Brain microvascular endothelial cell (primary cell): ENCODE measurements around the gene RAPGEF4.

Source experiments
- DNase-seq: peaks from one replicate; pipeline ENCODE4 v3.0.0-alpha.2; 2020
- H3K27ac ChIP-seq: fragments of 250-450 bp; sonication (Bioruptor Pico); 2 replicates; pipeline ENCODE4 v1.5.1; 2020; ENCODE audit warnings: mild to moderate bottlenecking, moderate library complexity
- H3K27me3 ChIP-seq: fragments of 250-450 bp; sonication (Bioruptor Pico); replicated peaks from 2 replicates; pipeline ENCODE4 v1.5.1; 2020; ENCODE audit warnings: mild to moderate bottlenecking
- H3K36me3 ChIP-seq: fragments of 250-450 bp; sonication (Bioruptor Pico); replicated peaks from 2 replicates; pipeline ENCODE4 v1.5.1; 2020; ENCODE audit warnings: mild to moderate bottlenecking
- H3K4me3 ChIP-seq: 2 replicates; pipeline ENCODE4 v1.5.1; 2011; ENCODE audit warnings: low read depth, mild to moderate bottlenecking, control low read depth, low read length, moderate library complexity
- in situ Hi-C: cut with HindIII; loops from 2 replicates; pipeline ENCODE4 v1.10.0; 2017; ENCODE audit warnings: low sequenced_read_pairs, low pct_ligation_motif_present
- TF ChIP-seq, protein P1 (sequence below): IDR thresholded peaks from 2 replicates; pipeline ENCODE4 v1.5.1; 2011; ENCODE audit warnings: low read depth, mild to moderate bottlenecking, moderate library complexity, low read length, control low read depth, inconsistent platforms; ENCODE audit errors: missing control alignments

RAPGEF4 gene

DNA sequence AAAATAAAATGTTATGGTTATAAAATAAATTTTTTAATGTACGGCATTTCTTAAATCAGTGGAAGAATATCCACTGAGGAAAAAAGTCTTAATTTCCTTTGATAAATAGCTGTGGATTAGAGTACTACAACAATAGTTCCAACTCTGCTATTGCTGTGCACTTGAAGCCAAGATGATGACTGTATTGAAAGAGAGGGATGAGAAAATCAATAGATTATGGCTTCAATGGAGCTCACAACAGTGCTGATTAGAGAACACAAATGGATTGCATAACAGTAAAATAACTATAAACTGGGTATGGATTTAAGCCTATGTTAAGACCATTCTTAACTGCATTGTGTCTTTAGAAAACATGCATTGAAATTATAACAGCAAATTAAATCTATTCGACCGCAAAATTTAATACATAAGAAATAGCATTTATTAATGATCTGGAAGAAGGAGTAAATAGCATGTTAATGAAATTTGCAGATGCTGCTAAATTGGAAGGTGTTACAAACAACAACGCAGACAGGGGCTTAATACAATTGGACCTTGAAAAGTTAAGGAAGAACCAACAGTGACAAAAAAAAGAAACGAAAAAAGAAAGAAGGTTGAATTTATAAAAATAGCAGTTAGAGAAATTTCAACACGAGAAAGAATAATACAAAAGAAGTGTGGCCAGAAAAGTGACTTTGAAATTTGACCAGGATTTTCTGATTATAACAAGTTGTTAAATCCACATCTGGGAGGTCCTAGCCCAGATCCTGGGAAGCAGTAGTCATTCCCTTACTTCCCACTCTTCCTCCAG, 331.4 kb downstream of the RAPGEF4 start:
- in situ Hi-C loops: no loop called here
- H3K36me3 ChIP-seq: no peaks in the 10 kb centered on the region
- TF ChIP-seq, protein P1, sequence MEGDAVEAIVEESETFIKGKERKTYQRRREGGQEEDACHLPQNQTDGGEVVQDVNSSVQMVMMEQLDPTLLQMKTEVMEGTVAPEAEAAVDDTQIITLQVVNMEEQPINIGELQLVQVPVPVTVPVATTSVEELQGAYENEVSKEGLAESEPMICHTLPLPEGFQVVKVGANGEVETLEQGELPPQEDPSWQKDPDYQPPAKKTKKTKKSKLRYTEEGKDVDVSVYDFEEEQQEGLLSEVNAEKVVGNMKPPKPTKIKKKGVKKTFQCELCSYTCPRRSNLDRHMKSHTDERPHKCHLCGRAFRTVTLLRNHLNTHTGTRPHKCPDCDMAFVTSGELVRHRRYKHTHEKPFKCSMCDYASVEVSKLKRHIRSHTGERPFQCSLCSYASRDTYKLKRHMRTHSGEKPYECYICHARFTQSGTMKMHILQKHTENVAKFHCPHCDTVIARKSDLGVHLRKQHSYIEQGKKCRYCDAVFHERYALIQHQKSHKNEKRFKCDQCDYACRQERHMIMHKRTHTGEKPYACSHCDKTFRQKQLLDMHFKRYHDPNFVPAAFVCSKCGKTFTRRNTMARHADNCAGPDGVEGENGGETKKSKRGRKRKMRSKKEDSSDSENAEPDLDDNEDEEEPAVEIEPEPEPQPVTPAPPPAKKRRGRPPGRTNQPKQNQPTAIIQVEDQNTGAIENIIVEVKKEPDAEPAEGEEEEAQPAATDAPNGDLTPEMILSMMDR: no peak
- DNase-seq: no peak
- no peak overlapping the region for H3K27ac ChIP-seq
- no peak overlapping the region for H3K4me3 ChIP-seq
- H3K27me3 ChIP-seq: no peaks in the 10 kb centered on the region

DNA sequence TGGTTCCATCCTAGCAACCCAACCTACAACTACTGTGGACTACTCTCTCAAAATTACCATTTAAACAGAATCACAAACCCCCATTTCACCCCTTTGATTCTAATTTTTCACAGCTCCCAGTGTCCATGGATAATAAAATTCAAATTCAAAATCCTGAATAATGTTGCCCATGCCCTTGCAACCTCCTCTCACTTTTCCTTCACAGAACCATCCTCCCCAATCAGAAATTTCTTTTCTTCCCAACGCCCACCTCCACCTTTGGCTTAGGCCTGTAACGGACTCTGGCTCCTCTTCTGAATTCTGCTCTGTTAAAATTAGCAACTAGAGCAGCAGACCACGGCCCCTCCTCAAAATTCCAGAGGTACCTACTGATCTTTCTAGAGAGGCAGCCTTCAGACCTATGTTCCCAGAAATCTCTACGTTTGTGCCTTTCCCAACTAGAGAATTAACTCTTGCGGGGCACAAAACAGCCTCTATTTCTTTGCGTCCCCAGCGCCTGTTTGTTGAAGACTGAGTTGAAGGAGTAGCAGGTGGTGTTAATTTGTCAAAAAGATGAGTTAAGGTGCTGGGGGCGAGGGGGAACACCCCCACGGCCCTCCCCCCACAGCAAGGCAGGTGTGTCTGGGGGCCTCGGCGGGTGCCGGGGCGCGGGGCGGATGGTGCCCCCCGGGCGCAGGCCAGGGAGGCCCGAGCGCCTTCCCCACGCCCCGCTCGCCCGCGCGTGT, 339.6 kb downstream of the RAPGEF4 start:
- DNase-seq: no peak
- in situ Hi-C loops: no loop called here
- Histone ChIP-seq H3K27ac (peak overlapping the region; percentile 95), H3K4me3 (peak overlapping the region; percentile 78), H3K36me3 (no peaks in the 10 kb centered on the region), H3K27me3 (no peaks in the 10 kb centered on the region)
- TF ChIP-seq, protein P1: no peak

DNA sequence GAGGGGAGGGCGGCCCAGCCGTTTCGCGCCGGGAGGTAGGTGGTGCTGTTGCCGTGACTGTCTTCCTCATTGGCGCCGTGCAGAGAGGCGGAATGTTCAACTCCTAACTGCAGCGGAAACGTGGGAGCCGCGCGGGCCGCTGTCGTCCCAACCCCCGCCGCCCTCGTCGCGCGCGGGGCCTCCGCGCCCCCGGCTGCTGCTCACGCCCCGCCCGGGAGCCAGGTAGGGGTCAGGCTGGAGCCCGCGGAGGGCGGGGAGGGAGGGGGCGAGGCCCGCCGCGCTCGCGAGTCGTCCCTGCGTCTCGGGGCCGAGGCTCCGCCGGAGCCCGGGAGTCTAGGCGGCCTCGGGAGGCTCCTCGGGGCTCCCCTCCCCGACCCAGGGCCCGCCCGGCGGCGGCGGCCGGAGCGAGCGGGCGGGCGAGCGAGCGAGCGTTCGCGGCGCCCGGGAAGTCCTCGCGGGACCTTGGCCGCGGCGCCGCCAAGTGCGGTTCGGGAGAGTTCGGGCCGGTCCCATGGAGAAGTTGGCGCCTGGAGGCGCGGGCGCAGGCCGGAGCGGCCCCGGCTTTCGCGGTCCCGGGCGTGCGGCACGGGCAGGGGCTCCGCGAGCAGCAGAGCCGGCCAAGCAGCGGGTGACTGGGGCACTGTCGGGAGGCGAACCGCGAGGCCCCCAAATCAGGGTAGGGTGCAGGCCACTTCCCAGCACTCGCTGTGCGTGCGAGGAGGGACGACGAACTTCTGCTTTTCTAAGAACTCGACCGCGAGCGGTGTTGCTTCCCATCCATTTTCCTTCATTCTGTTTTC, 340.3 kb downstream of the RAPGEF4 start, which contains the start of gene MAP3K20:
Gene MAP3K20, plus strand, starts transcription at position 66 of the 800 bp plus-strand sequence. CDS start 15,186 bp downstream, outside the sequence.
- H3K36me3 ChIP-seq: no peaks in the 10 kb centered on the region
- peak within 1 kb of the TSS; percentile 78 for H3K4me3 ChIP-seq
- H3K27me3 ChIP-seq: no peaks in the 10 kb centered on the region
- in situ Hi-C loops: no loop called here
- TF ChIP-seq, protein P1: peak; percentile 58
- H3K27ac ChIP-seq: peak within 1 kb of the TSS; percentile 95
- DNase-seq: no peak

- in situ Hi-C loops: no loop called here
- DNase-seq: no peak
- Histone ChIP-seq H3K27ac (peak overlapping the region; percentile 95), H3K4me3 (peak overlapping the region; percentile 78), H3K27me3 (no peaks in the 10 kb centered on the region), H3K36me3 (no peaks in the 10 kb centered on the region)
- TF ChIP-seq, protein P1: no peak
Measured at GRCh38 chr2:173076581-173077345, 341.1 kb downstream of the RAPGEF4 start.

GRCh38 chr2:173077506-173078177, 342.0 kb downstream of the RAPGEF4 start:
- DNase-seq: no peak

More at GRCh38 chr2:173077506-173078177, 342.0 kb downstream of the RAPGEF4 start:
- no peaks in the 10 kb centered on the region for H3K27me3 ChIP-seq
- TF ChIP-seq, protein P1: no peak
- H3K36me3 ChIP-seq: no peaks in the 10 kb centered on the region
- in situ Hi-C loops: no loop called here
- H3K4me3 ChIP-seq: peak overlapping the region; percentile 78
- peak overlapping the region; percentile 95 for H3K27ac ChIP-seq
